K562 (cell line): ENCODE data around the gene PTK6. TPM values are rescaled to one million over a fixed set of nuclear protein-coding genes. Genes with fewer than 3 reads are reported as not detected.

ENCODE experiments used
- ATAC-seq: fragments of 200-7000 bp; cut with Tn5 transposase; 3 replicates; pipeline ENCODE4 v1.9.1; 2020; ENCODE audit warnings: moderate library complexity
- BruUV-seq: library from RNA; stranded (reverse); fragments of 400-500 nt; replicated peaks from 2 replicates; lab custom pipeline; 2021; lab: Mats Ljungman, UMichigan
- CTCF ChIA-PET: fragments of 300-600 bp; formaldehyde crosslinking; extraction: SDS; loops from one replicate; lab custom pipeline; 2021; ENCODE audit warnings: low intra/inter-chr PET ratio; lab: Yijun Ruan, JAX
- POLR2A ChIA-PET: fragments of 300-600, 350-650 bp; sonication (Branson Sonifier 250); formaldehyde crosslinking; extraction: SDS; loops from one replicate; lab custom pipeline; 2021; ENCODE audit warnings: antibody characterized with exemption, inconsistent platforms; lab: Yijun Ruan, JAX
- DNase-seq, 4 experiments: peaks; one replicate each; pipeline versions ENCODE4 v3.0.0 to v3.0.0-alpha.2; 2011 to 2018; ENCODE audit warnings: low spot score in 3 of 4, mixed read lengths in 3 of 4; ENCODE audit errors: extremely low read depth in 1 of 4
- FAIRE-seq: peaks from 2 replicates; lab custom pipeline; 2011; peaks lifted over from hg19 to GRCh38; lab: Jason Lieb, UNC
- H2AFZ ChIP-seq: 2 replicates; pipeline ENCODE4 v1.6.0; 2011; ENCODE audit warnings: low read depth, low read length, control low read depth, inconsistent platforms
- H3K27ac ChIP-seq: fragments of 200-600 bp; 3 replicates; pipeline ENCODE4 v1.8.0; 2011; ENCODE audit warnings: low read depth, mild to moderate bottlenecking, control low read depth, inconsistent platforms, low read length, moderate library complexity, mixed read lengths; ENCODE audit errors: extremely low read depth
- H3K27me3 ChIP-seq, 2 experiments: fragments of 300-600 bp in 1 of 2; 2 replicates in 1 of 2; 3 replicates in 1 of 2; pipeline versions ENCODE4 v1.6.0 to v1.8.0; 2011; ENCODE audit warnings: inconsistent platforms in 2 of 2, low read length in 2 of 2, mild to moderate bottlenecking in 1 of 2, mixed read lengths in 1 of 2, moderate library complexity in 1 of 2; ENCODE audit not compliant: control insufficient read depth in 2 of 2, insufficient read depth in 2 of 2
- H3K36me3 ChIP-seq: fragments of 300-600 bp; 3 replicates; pipeline ENCODE4 v1.8.0; 2011; ENCODE audit warnings: mild to moderate bottlenecking, low read length, inconsistent platforms; ENCODE audit not compliant: control insufficient read depth, insufficient read depth
- H3K4me1 ChIP-seq, 2 experiments: fragments of 200-600 bp in 1 of 2; replicated peaks in 1 of 2; 2 replicates in 1 of 2; 3 replicates in 1 of 2; pipeline versions ENCODE4 v1.5.1 to v1.8.0; 2011; ENCODE audit warnings: inconsistent platforms in 2 of 2, low read length in 2 of 2, mild to moderate bottlenecking in 1 of 2, mixed read lengths in 1 of 2, moderate library complexity in 1 of 2; ENCODE audit not compliant: control insufficient read depth in 2 of 2, insufficient read depth in 2 of 2
- H3K4me2 ChIP-seq: 2 replicates; pipeline ENCODE4 v1.6.1; 2011; ENCODE audit warnings: low read length, control low read depth, inconsistent platforms, mixed read lengths; ENCODE audit not compliant: insufficient read depth
- H3K4me3 ChIP-seq: fragments of 200-600 bp; sonication (generic), shearing (Covaris generic); 2 replicates; pipeline ENCODE4 v1.5.1; 2016; ENCODE audit warnings: control low read depth, inconsistent platforms
- H3K79me2 ChIP-seq: fragments of 200-600 bp; 3 replicates; pipeline ENCODE4 v1.8.0; 2011; ENCODE audit warnings: low read length, inconsistent platforms; ENCODE audit not compliant: control insufficient read depth, insufficient read depth
- H3K9ac ChIP-seq, 2 experiments: 2 replicates each; pipeline versions ENCODE4 v1.6.0 to v1.6.1; 2011; ENCODE audit warnings: low read depth in 2 of 2, low read length in 2 of 2, control low read depth in 1 of 2, inconsistent platforms in 1 of 2, mild to moderate bottlenecking in 1 of 2, mixed read lengths in 1 of 2; ENCODE audit not compliant: insufficient read depth in 1 of 2
- H3K9me1 ChIP-seq: one replicate; pipeline ENCODE4 v1.6.0; 2011; ENCODE audit warnings: inconsistent platforms, mild to moderate bottlenecking, low read length, moderate library complexity; ENCODE audit not compliant: control insufficient read depth, insufficient read depth
- H3K9me3 ChIP-seq: replicated peaks from 2 replicates; pipeline ENCODE4 v1.5.1; 2011; ENCODE audit warnings: low read depth, low read length, inconsistent platforms; ENCODE audit not compliant: control insufficient read depth, insufficient read depth
- H4K20me1 ChIP-seq: replicated peaks from 2 replicates; pipeline ENCODE4 v1.6.1; 2011; ENCODE audit warnings: low read length, inconsistent platforms, mixed read lengths; ENCODE audit not compliant: control insufficient read depth, insufficient read depth
- ATF3 ChIP-seq, 2 experiments: fragments of 450-650 bp in 1 of 2; sonication (generic) in 1 of 2; formaldehyde crosslinking in 1 of 2; IDR thresholded peaks in 1 of 2; conservative IDR thresholded peaks in 1 of 2; 2 replicates each; pipeline versions ENCODE4 v1.6.1 to v1.8.1; 2016 to 2023; ENCODE audit warnings: mild to moderate bottlenecking in 2 of 2, moderate library complexity in 2 of 2, inconsistent platforms in 1 of 2, missing genetic modification reagents in 1 of 2
- BRCA1 ChIP-seq, 2 experiments: fragments of 450-650 bp in 1 of 2; sonication (generic) in 1 of 2; formaldehyde crosslinking in 1 of 2; IDR thresholded peaks; 2 replicates each; pipeline versions ENCODE4 v1.5.0 to v1.6.1; 2017 to 2020; ENCODE audit warnings: mild to moderate bottlenecking in 1 of 2, missing genetic modification reagents in 1 of 2
- CTCF ChIP-seq, 3 experiments: IDR thresholded peaks in 2 of 3; conservative IDR thresholded peaks in 1 of 3; 2 replicates each; pipeline ENCODE4 v1.5.1; 2011 to 2012; ENCODE audit warnings: low read length in 3 of 3, mild to moderate bottlenecking in 3 of 3, control low read depth in 2 of 3, improper control_type of control experiment in 1 of 3, inconsistent platforms in 1 of 3, low read depth in 1 of 3, mixed read lengths in 1 of 3, moderate library complexity in 1 of 3; ENCODE audit not compliant: insufficient read depth in 2 of 3
- HIVEP1 ChIP-seq: fragments of 250-450 bp; sonication (Bioruptor Pico); IDR thresholded peaks from 2 replicates; pipeline ENCODE4 v1.4.0; 2020; ENCODE audit warnings: mild to moderate bottlenecking
- HNRNPL ChIP-seq: fragments of 200-400 bp; formaldehyde crosslinking; IDR thresholded peaks from 2 replicates; pipeline ENCODE4 v1.6.1; 2017; ENCODE audit warnings: low read depth, mild to moderate bottlenecking, low read length
- KLF6 ChIP-seq: fragments of 250-450 bp; sonication (Bioruptor Pico); IDR thresholded peaks from 2 replicates; pipeline ENCODE4 v1.4.0; 2020; ENCODE audit warnings: mild to moderate bottlenecking, moderate library complexity, borderline replicate concordance
- PHF8 ChIP-seq: fragments of 200-600 bp; sonication (generic); IDR thresholded peaks from 2 replicates; pipeline ENCODE4 v1.6.1; 2012; ENCODE audit warnings: mixed run types, mild to moderate bottlenecking, inconsistent platforms, low read length, moderate library complexity, borderline replicate concordance
- PRMT5 ChIP-seq: sonication (generic); formaldehyde crosslinking; IDR thresholded peaks from 2 replicates; pipeline ENCODE4 v1.5.0; 2020; ENCODE audit warnings: missing genetic modification reagents
- RBFOX2 ChIP-seq: fragments of 200-400 bp; formaldehyde crosslinking; IDR thresholded peaks from 2 replicates; pipeline ENCODE4 v1.6.1; 2017; ENCODE audit warnings: low read depth, mild to moderate bottlenecking, low read length, moderate library complexity
- TAF7 ChIP-seq: fragments of 450-650 bp; IDR thresholded peaks from 2 replicates; pipeline ENCODE4 v1.6.1; 2016; ENCODE audit warnings: missing genetic modification characterization, missing compliant biosample characterization
- ZBTB33 ChIP-seq: sonication (generic); formaldehyde crosslinking; IDR thresholded peaks from 2 replicates; pipeline ENCODE4 v1.8.1; 2023; ENCODE audit warnings: mild to moderate bottlenecking, missing genetic modification reagents
- ZBTB7A ChIP-seq: IDR thresholded peaks from 2 replicates; pipeline ENCODE4 v1.6.1; 2011; ENCODE audit warnings: low read depth, mild to moderate bottlenecking, low read length, moderate library complexity, borderline replicate concordance; ENCODE audit not compliant: control insufficient read depth
- ZFX ChIP-seq: sonication (generic); formaldehyde crosslinking; IDR thresholded peaks from 2 replicates; pipeline ENCODE4 v1.8.0; 2022; ENCODE audit warnings: mild to moderate bottlenecking, missing genetic modification reagents, moderate library complexity
- ZNF253 ChIP-seq: fragments of 250-450 bp; sonication (Bioruptor Pico); conservative IDR thresholded peaks from 2 replicates; pipeline ENCODE4 v1.6.1; 2021; ENCODE audit warnings: mild to moderate bottlenecking
- WGBS: fragments of 100-300 bp; shearing (Covaris generic); methylation state at CpG from one replicate; pipeline ENCODE4 v1.1.6; 2016; ENCODE audit warnings: low coverage, mixed read lengths; ENCODE audit not compliant: insufficient coverage; ENCODE audit errors: missing lambda C conversion rate; 5-methylcytosine and 5-hydroxymethylcytosine counted together
- in situ Hi-C: fragments of 300-500 bp; cut with MboI; formaldehyde crosslinking; loops from 4 replicates; pipeline ENCODE4 v1.15.0; 2018; ENCODE audit warnings: inconsistent platforms, mixed read lengths
- intact Hi-C: fragments of 100-400 bp; cut with micrococcal nuclease; formaldehyde crosslinking; loops from 2 replicates; pipeline ENCODE4 v1.14.2; 2022
- polyA plus RNA-seq, 8 experiments: library from polyadenylated mRNA; depleted of rRNA in 4 of 8; stranded (reverse) in 5 of 8; unstranded in 3 of 8; fragments of >200 nt; fragmentation: Nextera tagmentation in 2 of 8; fragmentation: Illumina TruSeq in 1 of 8; extraction: Ambion mirVana in 2 of 8; extraction: Trizol in 1 of 8; gene quantifications; 2 replicates each; pipeline versions ENCODE4 v1.2.1 to v1.2.3, GENCODE V29; 2011 to 2014; ENCODE audit warnings: inconsistent platforms in 1 of 8, missing spikeins in 1 of 8
- total RNA-seq, 7 experiments: library from RNA; depleted of rRNA in 6 of 7; stranded (reverse); fragments of >200 nt in 6 of 7; fragmentation: Illumina TruSeq in 2 of 7; extraction: Trizol in 2 of 7; gene quantifications; 2 replicates each; pipeline versions ENCODE4 v1.2.1 to v1.2.3, GENCODE V29; 2011 to 2021; ENCODE audit warnings: low replicate concordance in 1 of 7

The PTK6 gene
- total and polyA plus RNA-seq, 9 of the 15 experiments (the other 6 are each of a cell fraction or from before 2014, with no cell fraction given), result 0.07 TPM; not detected in 8

DNA sequence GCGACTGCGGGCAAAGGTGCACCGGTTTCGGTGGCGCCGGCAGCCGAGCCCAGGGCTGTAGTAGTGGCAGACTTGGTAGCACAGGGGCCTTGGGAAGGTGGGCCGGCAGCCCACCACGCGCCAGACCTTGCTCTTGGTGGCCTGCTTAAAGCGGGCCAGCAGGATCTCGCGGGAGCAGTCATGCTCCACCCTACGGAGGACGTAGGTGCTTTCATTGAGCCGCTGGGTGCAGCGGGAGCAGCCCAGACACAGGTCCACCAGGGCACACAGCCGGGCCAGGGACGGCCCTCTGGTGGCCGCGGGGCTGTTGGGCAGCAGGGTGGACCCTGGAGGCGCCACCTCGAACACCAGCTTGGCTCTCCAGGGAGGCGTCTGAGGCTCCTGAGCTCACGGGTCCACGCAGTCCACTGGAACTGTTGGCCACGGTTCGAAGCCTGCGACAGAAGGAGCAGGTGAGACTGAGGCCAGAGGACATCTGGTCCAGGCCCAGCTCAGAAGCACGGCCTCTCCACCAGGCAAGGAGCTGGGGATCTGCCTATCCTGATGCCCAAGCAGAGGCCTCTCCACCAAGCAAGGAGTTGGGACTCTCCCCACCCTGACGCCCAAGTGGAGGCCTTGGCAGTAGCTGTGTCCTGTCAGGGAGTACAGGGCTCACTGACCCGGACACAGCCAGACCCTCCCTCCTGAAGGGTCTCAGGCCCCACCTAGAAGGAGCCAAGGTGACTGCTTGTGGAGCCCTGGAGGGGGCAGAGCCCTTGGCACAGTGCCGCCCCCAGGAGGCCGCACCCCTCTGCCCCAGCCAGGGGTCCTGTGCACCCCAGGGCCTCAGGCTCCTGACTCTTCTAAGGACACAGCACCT lies 35.8 kb upstream of the PTK6 start:
- Histone ChIP-seq H3K4me3 (peak overlapping the region; percentile 58), H3K4me1 (peaks cover 4 to 68% of the 10 kb centered on the region in 2 experiments; a peak in 4 of 5 replicates), H2AFZ (no peak overlapping the region), H3K79me2 (no peaks in the 10 kb centered on the region), H4K20me1 (peaks cover 3% of the 10 kb centered on the region; the same call in 1 of the 2 replicates), H3K4me2 (peak overlapping the region; percentile 81), H3K9me1 (peaks cover 3% of the 10 kb centered on the region), H3K27ac (no peak overlapping the region; the same call in 2 of the 3 replicates), H3K27me3 (no peaks in the 10 kb centered on the region), H3K36me3 (no peaks in the 10 kb centered on the region), H3K9ac (peak overlapping the region; percentile 64 to 95; a peak in 3 of 4 replicates), H3K9me3 (no peaks in the 10 kb centered on the region)
- BruUV-seq, result no TSS peak
- CTCF ChIA-PET, result no interaction called here
- POLR2A ChIA-PET, result interaction anchor here (0.6 to 1.2 kb wide), 2 partner anchors 8 to 16 kb away, joined by 3 read pairs; no protein-coding TSS in a partner anchor
- ATAC-seq (peak; percentile 4; the same call in 1 of the 3 replicates), DNase-seq (peak in 2 of 4 experiments; percentile 34 to 49), FAIRE-seq (no peak)
- in situ Hi-C loops, result no loop called here
- intact Hi-C loops, result no loop called here
- 80% methylated on average over 31 of the region's 34 CpGs for WGBS
- TF ChIP-seq BRCA1 (IDR thresholded peaks at IDR 0.05) (no peak), BRCA1 (CRISPR knock-in tag; IDR thresholded peaks at IDR 0.05) (0 out of 2 replicates have a peak, but pooled peaks have one; percentile 75), ZBTB7A (peak; percentile 35), RBFOX2 (peak; percentile 61), ZNF253 (CRISPR knock-in tag) (no peak), ZBTB33 (CRISPR knock-in tag) (peak; percentile 100), HIVEP1 (CRISPR knock-in tag) (no peak), ATF3 (IDR thresholded peaks at IDR 0.05) (no peak; the same call in 1 of the 2 replicates), ATF3 (CRISPR knock-in tag; conservative IDR thresholded peaks at IDR 0.05) (no peak), HNRNPL (peak; percentile 36; the same call in 1 of the 2 replicates), PRMT5 (peak; percentile 21; the same call in 1 of the 2 replicates), ZFX (CRISPR knock-in tag) (peak; percentile 17; the same call in 1 of the 2 replicates), PHF8 (no peak), KLF6 (CRISPR knock-in tag) (no peak), CTCF (IDR thresholded peaks at IDR 0.05 in 2 of 3, conservative IDR thresholded peaks at IDR 0.05 in 1 of 3; ENCODE audit: insufficient read depth in 2 of 3, low read depth in 1 of 3, low read length in 3 of 3) (peak in 1 of 3 experiments; percentile 45; a peak in 2 of 6 replicates), TAF7 (tag) (no peak)
